Panc1 (cell line): ENCODE data around the gene HIC2.

Source experiments
- TF ChIP-seq, protein P1 (sequence below), 2 experiments: IDR thresholded peaks; 2 replicates each; pipeline ENCODE4 v1.6.1; 2011 to 2012; ENCODE audit warnings: low read depth in 2 of 2, control low read depth in 1 of 2, low read length in 1 of 2, mild to moderate bottlenecking in 1 of 2, moderate library complexity in 1 of 2; ENCODE audit not compliant: insufficient read depth in 1 of 2
- TF ChIP-seq, protein P2 (sequence below): fragments of 450-650 bp; IDR thresholded peaks from 2 replicates; pipeline ENCODE4 v1.5.1; 2017; ENCODE audit warnings: mild to moderate bottlenecking

DNA sequence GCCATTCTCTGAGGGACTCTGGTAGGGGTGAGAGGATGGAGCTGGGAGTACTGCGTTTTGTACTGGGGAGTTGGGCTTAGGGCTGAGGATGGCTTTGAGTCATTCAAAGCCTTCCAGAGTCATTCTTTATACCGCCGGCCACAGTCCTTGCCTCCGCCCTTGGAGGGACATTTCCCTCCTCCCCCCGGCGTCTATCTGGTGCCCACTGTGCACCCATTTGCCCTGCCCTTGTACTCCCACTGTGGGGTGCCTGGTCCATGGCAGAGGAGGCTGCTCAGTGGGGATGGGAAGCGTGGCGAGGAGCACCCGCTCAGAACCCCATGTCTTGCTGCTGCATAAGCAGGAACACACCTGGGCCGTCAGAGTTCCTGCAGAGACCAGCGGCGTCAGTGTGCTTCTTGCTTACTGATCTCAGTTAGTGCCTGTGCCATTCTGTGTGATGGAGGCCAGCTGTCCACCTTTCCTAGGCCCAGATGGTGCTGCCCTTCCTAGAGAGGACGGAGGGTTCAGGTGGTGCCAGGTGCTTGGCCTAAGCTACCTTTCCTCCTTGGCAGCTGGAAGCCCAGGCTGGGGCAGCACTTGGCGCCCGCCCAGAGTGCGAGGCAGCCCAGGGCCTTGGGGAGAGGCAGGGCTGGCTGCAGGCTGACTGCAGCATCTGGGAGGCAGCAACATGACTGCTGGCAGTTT is 26.7 kb downstream of the HIC2 start:
- TF ChIP-seq, protein P1, sequence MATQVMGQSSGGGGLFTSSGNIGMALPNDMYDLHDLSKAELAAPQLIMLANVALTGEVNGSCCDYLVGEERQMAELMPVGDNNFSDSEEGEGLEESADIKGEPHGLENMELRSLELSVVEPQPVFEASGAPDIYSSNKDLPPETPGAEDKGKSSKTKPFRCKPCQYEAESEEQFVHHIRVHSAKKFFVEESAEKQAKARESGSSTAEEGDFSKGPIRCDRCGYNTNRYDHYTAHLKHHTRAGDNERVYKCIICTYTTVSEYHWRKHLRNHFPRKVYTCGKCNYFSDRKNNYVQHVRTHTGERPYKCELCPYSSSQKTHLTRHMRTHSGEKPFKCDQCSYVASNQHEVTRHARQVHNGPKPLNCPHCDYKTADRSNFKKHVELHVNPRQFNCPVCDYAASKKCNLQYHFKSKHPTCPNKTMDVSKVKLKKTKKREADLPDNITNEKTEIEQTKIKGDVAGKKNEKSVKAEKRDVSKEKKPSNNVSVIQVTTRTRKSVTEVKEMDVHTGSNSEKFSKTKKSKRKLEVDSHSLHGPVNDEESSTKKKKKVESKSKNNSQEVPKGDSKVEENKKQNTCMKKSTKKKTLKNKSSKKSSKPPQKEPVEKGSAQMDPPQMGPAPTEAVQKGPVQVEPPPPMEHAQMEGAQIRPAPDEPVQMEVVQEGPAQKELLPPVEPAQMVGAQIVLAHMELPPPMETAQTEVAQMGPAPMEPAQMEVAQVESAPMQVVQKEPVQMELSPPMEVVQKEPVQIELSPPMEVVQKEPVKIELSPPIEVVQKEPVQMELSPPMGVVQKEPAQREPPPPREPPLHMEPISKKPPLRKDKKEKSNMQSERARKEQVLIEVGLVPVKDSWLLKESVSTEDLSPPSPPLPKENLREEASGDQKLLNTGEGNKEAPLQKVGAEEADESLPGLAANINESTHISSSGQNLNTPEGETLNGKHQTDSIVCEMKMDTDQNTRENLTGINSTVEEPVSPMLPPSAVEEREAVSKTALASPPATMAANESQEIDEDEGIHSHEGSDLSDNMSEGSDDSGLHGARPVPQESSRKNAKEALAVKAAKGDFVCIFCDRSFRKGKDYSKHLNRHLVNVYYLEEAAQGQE (IDR thresholded peaks at IDR 0.05; ENCODE audit: insufficient read depth in 1 of 2, low read depth in 2 of 2, low read length in 1 of 2) = no peak
- TF ChIP-seq, protein P2, sequence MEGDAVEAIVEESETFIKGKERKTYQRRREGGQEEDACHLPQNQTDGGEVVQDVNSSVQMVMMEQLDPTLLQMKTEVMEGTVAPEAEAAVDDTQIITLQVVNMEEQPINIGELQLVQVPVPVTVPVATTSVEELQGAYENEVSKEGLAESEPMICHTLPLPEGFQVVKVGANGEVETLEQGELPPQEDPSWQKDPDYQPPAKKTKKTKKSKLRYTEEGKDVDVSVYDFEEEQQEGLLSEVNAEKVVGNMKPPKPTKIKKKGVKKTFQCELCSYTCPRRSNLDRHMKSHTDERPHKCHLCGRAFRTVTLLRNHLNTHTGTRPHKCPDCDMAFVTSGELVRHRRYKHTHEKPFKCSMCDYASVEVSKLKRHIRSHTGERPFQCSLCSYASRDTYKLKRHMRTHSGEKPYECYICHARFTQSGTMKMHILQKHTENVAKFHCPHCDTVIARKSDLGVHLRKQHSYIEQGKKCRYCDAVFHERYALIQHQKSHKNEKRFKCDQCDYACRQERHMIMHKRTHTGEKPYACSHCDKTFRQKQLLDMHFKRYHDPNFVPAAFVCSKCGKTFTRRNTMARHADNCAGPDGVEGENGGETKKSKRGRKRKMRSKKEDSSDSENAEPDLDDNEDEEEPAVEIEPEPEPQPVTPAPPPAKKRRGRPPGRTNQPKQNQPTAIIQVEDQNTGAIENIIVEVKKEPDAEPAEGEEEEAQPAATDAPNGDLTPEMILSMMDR = no peak
